Large intestine (tissue), 3 donors: ENCODE measurements around the gene CTNNBIP1. TPM values are rescaled to one million over a fixed set of nuclear protein-coding genes. Genes with fewer than 3 reads are reported as not detected.
"Not testable (repeated sequence)": the region's sequence is repeated elsewhere in the genome, so short reads cannot be mapped to it uniquely, and the experiment has no call there.

ENCODE experiments used
- DNase-seq, 2 donors: peaks; one replicate each; pipeline versions ENCODE4 v3.0.0 to v3.0.0-alpha.2; 2013
- H3K27ac ChIP-seq: one replicate; pipeline ENCODE4 v1.5.1; 2013; ENCODE audit warnings: low read length
- H3K27me3 ChIP-seq: 2 replicates; pipeline ENCODE4 v1.6.1; 2013; ENCODE audit warnings: low read length; ENCODE audit not compliant: control insufficient read depth, insufficient read depth
- H3K36me3 ChIP-seq: 2 replicates; pipeline ENCODE4 v1.6.1; 2013; ENCODE audit warnings: low read length; ENCODE audit not compliant: control insufficient read depth, insufficient read depth
- H3K4me1 ChIP-seq: one replicate; pipeline ENCODE4 v1.6.1; 2013; ENCODE audit warnings: low read length; ENCODE audit not compliant: control insufficient read depth, insufficient read depth
- H3K4me3 ChIP-seq: one replicate; pipeline ENCODE4 v1.5.1; 2013; ENCODE audit warnings: low read length
- H3K9me3 ChIP-seq: one replicate; pipeline ENCODE4 v1.6.1; 2013; ENCODE audit warnings: mild to moderate bottlenecking, low read depth, low read length, moderate library complexity; ENCODE audit not compliant: control insufficient read depth
- WGBS: methylation state at CpG from one replicate; pipeline ENCODE4 v1.1.5; 2013; ENCODE audit warnings: low lambda C conversion rate; ENCODE audit not compliant: insufficient coverage; 5-methylcytosine and 5-hydroxymethylcytosine counted together
- polyA plus RNA-seq: library from polyadenylated mRNA; unstranded; fragments of 120-200 nt; gene quantifications from one replicate; pipeline ENCODE4 v1.2.1, GENCODE V29; 2013

CTNNBIP1 gene
- polyA plus RNA-seq, 1 donor: 21.6 TPM

DNA sequence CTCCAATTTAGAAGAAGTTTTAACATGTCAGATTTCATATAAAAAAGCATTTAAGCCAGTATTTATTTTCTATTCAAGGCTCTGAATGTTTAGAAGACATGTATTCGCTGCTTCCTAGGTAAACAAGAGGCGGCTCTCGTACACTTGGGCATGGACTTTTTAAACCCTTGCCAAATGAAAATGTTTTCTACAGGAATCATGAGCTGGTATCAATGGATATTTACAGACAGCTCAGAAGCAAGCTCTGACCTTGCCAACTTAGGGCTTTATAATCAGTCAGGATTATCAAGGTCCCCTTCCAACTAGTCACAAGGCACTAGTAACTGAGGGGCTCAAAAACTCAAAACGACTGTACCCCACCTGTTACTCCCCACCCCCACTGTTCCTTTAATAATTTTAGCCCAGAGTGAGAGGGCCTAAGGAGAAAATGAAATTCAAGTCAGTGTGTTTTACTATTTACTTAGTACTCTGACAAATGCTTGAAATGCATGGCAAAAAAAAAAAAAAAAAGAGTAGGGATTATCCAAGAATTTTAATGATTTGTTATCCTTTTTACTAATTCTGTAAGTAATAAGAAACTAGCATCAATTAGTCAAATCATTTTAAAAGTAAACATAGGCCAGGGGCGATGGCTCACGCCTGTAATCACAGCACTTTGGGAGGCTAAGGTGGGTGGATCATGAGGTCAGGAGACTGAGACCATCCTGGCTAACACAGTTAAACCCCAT lies 98.7 kb downstream of the CTNNBIP1 start:
- DNase-seq: no peak
- Histone ChIP-seq H3K9me3 (no peaks in the 10 kb centered on the region), H3K27me3 (no peaks in the 10 kb centered on the region), H3K27ac (no peak overlapping the region), H3K36me3 (no peaks in the 10 kb centered on the region), H3K4me1 (peaks cover 13% of the 10 kb centered on the region), H3K4me3 (no peak overlapping the region)
- WGBS: no CpG with 5 or more reads among the region's 6 CpGs

DNA sequence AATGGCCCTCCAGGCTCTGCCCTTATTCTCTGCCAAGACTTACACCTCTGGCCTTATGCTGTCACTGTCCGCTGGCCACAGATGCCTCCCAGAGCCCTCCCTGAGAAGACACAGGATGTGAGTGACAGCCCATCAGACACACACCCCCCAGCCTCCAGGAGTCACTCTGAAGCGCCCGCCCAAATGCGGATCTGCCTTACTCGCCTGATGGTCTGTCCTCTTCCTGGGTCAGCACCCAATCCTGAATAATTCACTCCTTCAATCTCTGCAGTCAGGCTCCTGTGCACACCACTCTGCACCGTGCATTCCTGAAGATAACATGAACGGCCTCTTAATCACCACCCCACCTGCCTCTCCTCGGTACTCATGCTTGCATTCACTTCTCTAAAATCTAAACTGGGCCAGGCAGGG lies 101.0 kb downstream of the CTNNBIP1 start:
- Histone ChIP-seq H3K27ac (no peak overlapping the region), H3K4me1 (peaks cover 2% of the 10 kb centered on the region), H3K4me3 (no peak overlapping the region), H3K27me3 (no peaks in the 10 kb centered on the region), H3K36me3 (no peaks in the 10 kb centered on the region), H3K9me3 (no peaks in the 10 kb centered on the region)
- no peak for DNase-seq
- no CpG with 5 or more reads among the region's 8 CpGs for WGBS

DNA sequence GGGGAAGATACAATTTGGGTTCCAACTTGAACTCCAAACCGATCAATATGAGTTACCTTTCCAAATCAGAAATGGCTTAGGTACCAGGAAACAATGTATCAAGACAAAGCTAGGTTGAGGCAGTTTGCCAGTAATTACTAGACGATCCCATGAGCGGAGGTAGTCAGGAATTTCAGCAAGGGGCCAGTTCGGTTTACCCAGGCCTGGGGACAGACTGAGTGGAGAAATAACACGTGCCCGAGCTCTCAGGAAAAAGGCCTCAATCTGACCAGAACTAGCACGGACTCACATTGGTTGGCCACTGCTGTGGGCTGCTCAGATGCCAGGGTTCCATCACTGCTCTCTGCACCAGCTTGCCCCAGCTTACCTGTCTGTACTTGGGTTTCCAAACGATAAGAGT lies 101.6 kb downstream of the CTNNBIP1 start:
- no CpG with 5 or more reads among the region's 8 CpGs for WGBS
- DNase-seq: no peak
- H3K4me3 ChIP-seq: no peak overlapping the region
- no peaks in the 10 kb centered on the region for H3K9me3 ChIP-seq
- no peak overlapping the region for H3K27ac ChIP-seq
- H3K4me1 ChIP-seq: peaks cover 2% of the 10 kb centered on the region
- no peaks in the 10 kb centered on the region for H3K36me3 ChIP-seq
- no peaks in the 10 kb centered on the region for H3K27me3 ChIP-seq

DNA sequence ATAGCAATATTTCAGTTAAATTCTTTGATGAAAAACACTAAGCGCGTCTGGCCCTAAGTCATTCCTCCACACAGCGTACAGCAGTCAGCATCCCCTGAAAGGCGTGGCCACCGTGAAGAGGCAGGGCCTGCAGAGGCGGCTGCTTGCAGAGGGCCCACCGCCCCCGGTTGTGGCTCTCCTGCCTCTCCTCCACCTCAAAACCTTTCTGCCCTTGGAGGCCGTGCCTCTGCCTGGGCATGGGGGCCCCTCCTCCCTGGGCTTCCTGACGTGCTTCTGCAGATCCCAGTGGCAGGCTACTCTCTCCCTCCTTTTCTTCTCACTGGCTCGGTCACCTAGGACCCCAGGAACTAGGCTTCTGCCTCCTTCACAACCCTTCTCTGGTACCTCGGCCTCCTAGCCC lies 102.5 kb downstream of the CTNNBIP1 start:
- no peak for DNase-seq
- Histone ChIP-seq H3K4me3 (no peak overlapping the region), H3K36me3 (no peaks in the 10 kb centered on the region), H3K27me3 (no peaks in the 10 kb centered on the region), H3K4me1 (peaks cover 2% of the 10 kb centered on the region), H3K27ac (no peak overlapping the region), H3K9me3 (no peaks in the 10 kb centered on the region)
- no CpG with 5 or more reads among the region's 12 CpGs for WGBS

DNA sequence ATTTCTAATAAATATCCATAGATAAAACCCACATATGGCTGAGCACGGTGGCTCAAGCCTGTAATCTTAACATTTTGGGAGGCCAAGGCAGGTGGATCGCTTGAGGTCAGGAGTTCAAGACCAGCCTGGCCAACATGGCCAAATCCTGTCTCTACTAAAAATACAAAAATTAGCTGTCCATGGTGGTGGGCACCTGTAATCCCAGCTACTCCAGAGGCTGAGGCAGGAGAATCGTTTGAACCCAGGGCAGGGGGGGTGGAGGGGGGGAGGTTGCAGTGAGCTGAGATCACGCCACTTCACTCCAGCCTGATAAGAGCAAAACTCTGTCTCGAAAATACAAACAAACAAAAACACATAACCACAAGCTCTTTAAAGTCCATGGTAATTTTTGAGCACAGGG lies 104.1 kb downstream of the CTNNBIP1 start:
- not testable (repeated sequence) for H3K27me3 ChIP-seq, H3K9me3 ChIP-seq, H3K36me3 ChIP-seq, H3K4me3 ChIP-seq, H3K4me1 ChIP-seq, DNase-seq, H3K27ac ChIP-seq
- WGBS: no CpG with 5 or more reads among the region's 5 CpGs

DNA sequence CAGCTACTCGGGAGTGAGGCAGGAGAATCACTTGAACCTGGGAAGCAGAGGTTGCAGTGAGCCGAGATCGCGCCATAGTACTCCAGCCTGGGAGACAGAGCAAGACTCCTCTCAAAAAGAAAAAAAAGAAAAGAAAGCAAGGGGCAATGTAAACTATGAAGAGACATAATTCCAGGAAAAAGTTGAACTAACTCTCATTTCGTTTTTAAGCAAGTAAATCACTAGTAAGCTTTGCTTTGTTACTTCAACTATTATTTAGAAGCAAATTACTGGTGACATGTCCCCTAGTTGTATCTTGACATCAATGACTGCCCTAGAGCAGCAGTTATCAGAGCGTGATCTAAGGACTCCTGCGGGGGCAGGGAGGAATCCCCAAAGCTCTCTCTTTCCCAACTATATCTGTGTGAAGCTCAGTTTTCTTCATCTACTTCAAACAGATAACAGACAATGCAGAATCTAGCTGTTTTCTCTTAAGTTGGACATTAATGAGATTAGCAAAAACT lies 105.0 kb downstream of the CTNNBIP1 start:
- no peaks in the 10 kb centered on the region for H3K36me3 ChIP-seq
- no peak overlapping the region for H3K27ac ChIP-seq
- no peak for DNase-seq
- WGBS: 83% methylated on average over 1 of the region's 7 CpGs
- no peaks in the 10 kb centered on the region for H3K4me1 ChIP-seq
- H3K27me3 ChIP-seq: no peaks in the 10 kb centered on the region
- H3K9me3 ChIP-seq: no peaks in the 10 kb centered on the region
- no peak overlapping the region for H3K4me3 ChIP-seq

DNA sequence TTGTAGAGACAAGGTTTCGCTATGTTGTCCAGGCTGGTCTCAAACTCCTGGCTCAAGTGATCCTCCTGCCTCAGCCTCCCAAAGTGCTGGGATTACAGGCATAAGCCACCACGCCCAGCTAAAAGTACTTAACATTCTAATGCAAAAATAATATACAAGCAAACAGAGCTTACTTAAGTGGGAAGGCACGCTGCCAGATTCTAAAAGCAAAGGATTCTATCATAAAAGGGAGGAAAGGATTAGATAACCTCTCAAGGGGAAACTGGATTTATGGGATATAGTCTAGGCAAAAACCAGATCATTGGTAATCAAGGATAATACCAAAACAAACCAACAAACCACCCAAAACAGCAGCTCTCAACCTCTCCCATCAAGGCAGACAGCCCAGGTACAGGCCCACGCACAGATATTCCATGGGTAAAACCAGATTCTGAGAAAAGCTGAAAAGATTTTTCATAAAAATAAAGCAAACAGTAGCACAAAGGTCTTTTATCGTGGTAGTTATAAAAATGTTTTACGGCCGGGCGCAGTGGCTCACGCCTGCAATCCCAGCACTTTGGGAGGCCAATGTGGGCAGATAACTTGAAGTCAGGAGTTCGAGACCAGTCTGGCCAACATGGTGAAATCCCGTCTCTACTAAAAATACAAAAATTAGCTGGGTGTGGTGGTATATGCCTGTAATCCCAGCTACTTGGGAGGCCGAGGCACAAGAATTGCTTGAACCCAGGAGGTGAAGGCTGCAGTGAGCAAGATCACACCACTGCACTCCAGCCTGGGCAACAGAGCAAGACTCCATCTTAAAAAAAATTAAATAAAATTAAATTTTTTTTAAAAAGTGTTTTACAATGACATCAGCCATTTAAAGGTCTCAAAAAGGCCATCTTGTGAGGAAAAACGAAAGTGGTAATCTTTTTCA lies 106.8 kb downstream of the CTNNBIP1 start:
- not testable (repeated sequence) for H3K4me1 ChIP-seq, H3K36me3 ChIP-seq, H3K27me3 ChIP-seq, H3K9me3 ChIP-seq, H3K27ac ChIP-seq, DNase-seq, H3K4me3 ChIP-seq
- 100% methylated on average over 2 of the region's 13 CpGs for WGBS

DNA sequence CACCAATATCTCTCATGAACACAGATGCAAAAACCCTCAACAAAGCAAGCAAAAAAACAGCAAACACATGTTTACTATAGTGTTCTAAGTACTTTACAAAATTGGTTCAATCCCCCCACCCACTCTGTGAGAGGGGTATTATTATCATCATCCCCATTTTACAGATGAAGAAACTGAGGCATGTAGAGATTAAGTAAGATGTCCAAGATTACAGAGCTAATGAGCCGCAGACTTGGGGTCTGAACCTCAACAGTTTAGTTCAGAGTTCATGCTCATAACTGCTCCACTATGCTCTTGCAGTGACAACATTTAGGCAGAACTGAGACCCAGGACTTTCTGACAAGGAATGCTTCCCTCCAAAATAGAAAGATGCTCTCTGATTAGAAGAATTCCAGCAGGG lies 108.2 kb downstream of the CTNNBIP1 start:
- Histone ChIP-seq H3K36me3 (no peaks in the 10 kb centered on the region), H3K4me3 (no peak overlapping the region), H3K27me3 (no peaks in the 10 kb centered on the region), H3K4me1 (no peaks in the 10 kb centered on the region), H3K9me3 (no peaks in the 10 kb centered on the region), H3K27ac (no peak overlapping the region)
- WGBS: 80% methylated on average over 1 of the region's 1 CpG
- no peak for DNase-seq

Other genes starting within 250 kb of the CTNNBIP1 start
- gene CLSTN1, start 86.3 kb downstream of the CTNNBIP1 start, polyA plus RNA-seq: 66.2 TPM
- 59.0 TPM for gene LZIC, start 33.1 kb upstream of the CTNNBIP1 start, polyA plus RNA-seq
- gene NMNAT1, start 33.2 kb upstream of the CTNNBIP1 start, polyA plus RNA-seq: 15.2 TPM
- 3.3 TPM for gene RBP7, start 87.0 kb upstream of the CTNNBIP1 start, polyA plus RNA-seq
- 49.1 TPM for gene UBE4B, start 122.7 kb upstream of the CTNNBIP1 start, polyA plus RNA-seq